ENCODE results near the gene ATPAF2.

The ATPAF2 gene

GRCh38 chr17:18039535-18040260, 730 bp upstream of the ATPAF2 start:
- DNase-seq = no peak

- DNase-seq = peak in 1 of 2 experiments; percentile 5
These were observed 668 bp downstream of the ATPAF2 start for GRCh38 chr17:18038149-18038850.

GRCh38 chr17:18037486-18037885, 1.5 kb downstream of the ATPAF2 start:
- no peak for DNase-seq

GRCh38 chr17:18035704-18036103, 3.3 kb downstream of the ATPAF2 start:
- no peak for DNase-seq

GRCh38 chr17:18033442-18034099, 5.4 kb downstream of the ATPAF2 start:
- DNase-seq = peak in 1 of 2 experiments; percentile 40

- DNase-seq = no peak
These were observed 7.0 kb downstream of the ATPAF2 start for GRCh38 chr17:18031955-18032354.

GRCh38 chr17:18028952-18029540, 9.9 kb downstream of the ATPAF2 start:
- no peak for DNase-seq

- DNase-seq = no peak
These were observed 10.6 kb downstream of the ATPAF2 start for GRCh38 chr17:18028114-18028951.

GRCh38 chr17:18027280-18027679, 11.7 kb downstream of the ATPAF2 start:
- no peak for DNase-seq

GRCh38 chr17:18025945-18026776, 12.8 kb downstream of the ATPAF2 start:
- DNase-seq = no peak

GRCh38 chr17:18025241-18025944, 13.6 kb downstream of the ATPAF2 start:
- DNase-seq = peak in 1 of 2 experiments; percentile 26

GRCh38 chr17:18021372-18021771, 17.6 kb downstream of the ATPAF2 start:
- DNase-seq = no peak

GRCh38 chr17:18020971-18021370, 18.0 kb downstream of the ATPAF2 start:
- DNase-seq = no peak

- DNase-seq = no peak
These were observed 19.2 kb downstream of the ATPAF2 start for GRCh38 chr17:18019838-18020154.

GRCh38 chr17:18018411-18018921, 20.5 kb downstream of the ATPAF2 start:
- no peak for DNase-seq

GRCh38 chr17:18017958-18018357, 21.0 kb downstream of the ATPAF2 start:
- DNase-seq = no peak

- DNase-seq = no peak
These were observed 22.5 kb downstream of the ATPAF2 start for GRCh38 chr17:18016426-18016825.

- DNase-seq = no peak
These were observed 23.4 kb downstream of the ATPAF2 start for GRCh38 chr17:18015593-18015992.

GRCh38 chr17:18014006-18014405, 25.0 kb downstream of the ATPAF2 start:
- no peak for DNase-seq

GRCh38 chr17:18011286-18011685, 27.7 kb downstream of the ATPAF2 start:
- DNase-seq = no peak

All from stimulated activated CD4-positive, alpha-beta T cell treated with anti-CD3 and anti-CD28 coated beads, Interleukin-4, amount 100 ng/mL, for 4 hours (primary cell).